ENCODE measurements around the gene AGAP1.

AGAP1 gene

DNA sequence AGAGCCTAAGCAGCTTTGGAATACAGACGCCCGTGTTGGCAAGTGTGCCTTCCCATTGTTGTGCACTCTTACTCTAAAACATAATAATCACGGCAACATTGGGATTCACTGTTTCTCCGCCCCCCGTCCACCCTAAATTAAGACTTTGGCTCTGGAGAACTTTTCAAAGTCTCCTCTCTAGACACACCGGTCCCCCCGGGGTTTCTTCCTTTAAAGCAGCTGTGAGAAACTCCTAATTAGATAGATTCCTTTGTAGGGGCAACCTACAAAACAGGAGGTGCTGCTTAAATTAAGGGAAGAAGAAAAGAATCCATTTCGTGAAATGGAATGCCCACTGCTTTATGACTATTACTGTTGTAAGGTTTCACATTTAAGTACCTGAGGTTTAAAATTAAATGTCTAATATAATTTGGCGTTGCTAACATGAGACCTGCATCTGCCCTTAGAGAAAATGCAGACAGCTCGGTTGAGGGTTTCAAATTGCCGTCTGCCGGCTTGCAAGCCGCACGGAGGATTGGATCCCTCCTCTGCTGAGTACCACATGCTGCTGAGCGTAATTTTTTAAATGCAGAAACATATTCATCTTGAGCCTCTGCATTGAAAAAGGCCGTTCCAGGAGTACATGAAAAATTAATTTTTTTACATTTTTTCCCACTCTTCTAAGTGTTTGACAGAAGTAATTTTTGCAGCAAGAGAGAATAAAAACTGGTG, 441.1 kb downstream of the AGAP1 start:
- H3K4me1 ChIP-seq: peaks cover 28% of the 10 kb centered on the region
- no peak overlapping the region for H3K27ac ChIP-seq
- TF ChIP-seq Cebpa-rat (IDR thresholded peaks at IDR 0.05): no peak
- no peak overlapping the region for H3K9ac ChIP-seq
- no peaks in the 10 kb centered on the region for H3K27me3 ChIP-seq
- no peak overlapping the region for H3K4me2 ChIP-seq
- peaks cover 89% of the 10 kb centered on the region for H3K36me3 ChIP-seq
- no peaks in the 10 kb centered on the region; the same call in 1 of the 2 replicates for H4K20me1 ChIP-seq
- no peak overlapping the region for H3K4me3 ChIP-seq
- peaks cover 16% of the 10 kb centered on the region for H3K9me3 ChIP-seq

DNA sequence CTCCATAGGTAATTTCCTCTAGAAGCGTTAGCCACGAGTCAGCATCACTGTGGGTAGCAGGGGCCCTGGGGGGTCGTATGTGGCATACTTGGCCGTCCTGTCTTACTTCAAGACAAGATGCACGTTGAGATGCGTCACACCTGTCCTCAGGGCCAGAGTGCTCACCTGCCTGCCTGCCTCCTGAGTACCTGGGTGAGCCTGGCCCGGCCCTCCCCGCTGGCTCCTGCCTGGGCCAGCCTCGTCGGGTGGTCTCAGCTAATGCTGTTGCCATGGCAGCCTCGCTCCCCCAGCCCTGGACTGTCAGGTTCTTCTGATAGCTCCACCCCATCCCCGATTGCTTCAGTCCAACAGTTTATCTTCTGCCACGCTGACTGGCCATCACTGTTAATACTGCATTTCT, 441.9 kb downstream of the AGAP1 start:
- Histone ChIP-seq H3K4me1 (peaks cover 28% of the 10 kb centered on the region), H3K4me2 (no peak overlapping the region), H3K9ac (no peak overlapping the region), H3K4me3 (no peak overlapping the region; the same call in 1 of the 2 replicates), H3K9me3 (peaks cover 16% of the 10 kb centered on the region), H3K27me3 (no peaks in the 10 kb centered on the region), H4K20me1 (no peaks in the 10 kb centered on the region; the same call in 1 of the 2 replicates), H3K36me3 (peaks cover 87% of the 10 kb centered on the region), H3K27ac (no peak overlapping the region)
- TF ChIP-seq Cebpa-rat (IDR thresholded peaks at IDR 0.05): no peak

DNA sequence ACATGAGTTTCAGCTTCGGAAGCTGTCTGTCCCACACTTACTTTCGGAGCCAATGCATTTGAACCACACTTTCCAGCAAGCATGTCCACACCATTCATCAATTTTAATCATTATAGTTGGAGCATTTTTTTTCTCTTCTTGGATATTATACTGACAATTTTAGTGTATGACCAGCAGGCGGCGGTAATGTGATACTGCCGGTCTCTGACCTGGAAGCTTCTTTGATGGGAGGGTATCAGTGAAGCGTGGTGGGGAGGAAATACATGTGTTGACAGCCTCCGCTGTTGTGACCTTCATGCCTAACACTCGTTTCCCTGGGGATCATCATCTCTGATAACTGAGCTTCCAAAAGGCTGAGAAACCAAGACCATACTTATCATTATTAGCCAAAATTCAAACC, 442.6 kb downstream of the AGAP1 start:
- Histone ChIP-seq H3K27me3 (no peaks in the 10 kb centered on the region), H4K20me1 (no peaks in the 10 kb centered on the region; the same call in 1 of the 2 replicates), H3K4me2 (peak overlapping the region; percentile 81), H3K27ac (no peak overlapping the region), H3K9ac (no peak overlapping the region), H3K36me3 (peaks cover 84% of the 10 kb centered on the region), H3K4me1 (peaks cover 28% of the 10 kb centered on the region), H3K9me3 (peaks cover 16% of the 10 kb centered on the region), H3K4me3 (no peak overlapping the region; the same call in 1 of the 2 replicates)
- TF ChIP-seq Cebpa-rat (IDR thresholded peaks at IDR 0.05): no peak

DNA sequence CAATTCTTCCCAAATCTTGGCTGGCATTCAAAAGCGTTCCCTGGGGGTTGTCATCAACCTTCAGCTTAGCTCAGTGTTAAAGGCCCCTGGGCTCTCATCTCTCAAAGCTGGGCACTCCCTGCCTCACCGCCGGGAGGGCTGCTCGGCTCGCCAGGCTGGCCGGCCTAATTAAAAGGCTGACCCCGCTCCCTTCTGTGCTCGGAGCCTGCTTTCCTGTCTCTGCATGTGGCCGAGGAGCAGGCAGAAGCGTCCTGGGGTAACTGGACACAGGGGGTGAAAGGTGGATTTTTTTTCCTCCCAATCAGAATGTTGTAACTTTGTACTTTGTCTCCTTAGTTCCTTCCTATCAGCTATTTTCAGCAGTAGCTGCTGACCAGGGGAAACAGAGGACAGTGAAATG, 443.2 kb downstream of the AGAP1 start:
- peak overlapping the region; percentile 62 for H3K9ac ChIP-seq
- peaks cover 29% of the 10 kb centered on the region for H3K4me1 ChIP-seq
- no peaks in the 10 kb centered on the region for H3K27me3 ChIP-seq
- peak overlapping the region; percentile 64 for H3K27ac ChIP-seq
- no peak overlapping the region; the same call in 1 of the 2 replicates for H3K4me3 ChIP-seq
- H3K4me2 ChIP-seq: peak overlapping the region; percentile 81
- H3K9me3 ChIP-seq: peaks cover 21% of the 10 kb centered on the region
- no peaks in the 10 kb centered on the region; the same call in 1 of the 2 replicates for H4K20me1 ChIP-seq
- peaks cover 84% of the 10 kb centered on the region for H3K36me3 ChIP-seq
- TF ChIP-seq Cebpa-rat (IDR thresholded peaks at IDR 0.05): no peak

DNA sequence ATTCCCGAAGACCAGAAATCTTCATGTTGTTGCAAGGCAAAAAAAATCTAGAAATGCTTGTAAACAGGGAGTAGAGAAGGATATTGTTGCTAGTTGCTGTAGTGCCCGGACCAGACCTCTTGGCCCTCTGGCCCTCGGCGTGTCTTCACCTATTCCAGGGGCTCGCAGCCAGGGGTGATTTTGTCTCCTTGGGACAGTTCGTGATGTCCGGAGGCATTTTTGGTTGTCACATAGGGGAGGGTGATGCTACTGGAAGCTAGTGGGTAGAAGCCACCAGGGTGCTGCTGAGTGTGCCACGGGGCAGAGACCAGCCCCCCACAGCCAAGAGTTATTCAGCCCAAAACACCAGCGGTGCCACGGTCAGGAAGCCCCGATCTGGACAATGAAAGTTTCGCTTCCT, 443.7 kb downstream of the AGAP1 start:
- Histone ChIP-seq H4K20me1 (no peaks in the 10 kb centered on the region; the same call in 1 of the 2 replicates), H3K4me1 (peaks cover 33% of the 10 kb centered on the region), H3K9me3 (peaks cover 23% of the 10 kb centered on the region), H3K9ac (peak overlapping the region; percentile 62; the same call in 1 of the 2 replicates), H3K27me3 (no peaks in the 10 kb centered on the region), H3K27ac (peak overlapping the region; percentile 64), H3K4me3 (no peak overlapping the region), H3K36me3 (peaks cover 80% of the 10 kb centered on the region), H3K4me2 (peak overlapping the region; percentile 81)
- no peak for TF ChIP-seq Cebpa-rat (IDR thresholded peaks at IDR 0.05)

DNA sequence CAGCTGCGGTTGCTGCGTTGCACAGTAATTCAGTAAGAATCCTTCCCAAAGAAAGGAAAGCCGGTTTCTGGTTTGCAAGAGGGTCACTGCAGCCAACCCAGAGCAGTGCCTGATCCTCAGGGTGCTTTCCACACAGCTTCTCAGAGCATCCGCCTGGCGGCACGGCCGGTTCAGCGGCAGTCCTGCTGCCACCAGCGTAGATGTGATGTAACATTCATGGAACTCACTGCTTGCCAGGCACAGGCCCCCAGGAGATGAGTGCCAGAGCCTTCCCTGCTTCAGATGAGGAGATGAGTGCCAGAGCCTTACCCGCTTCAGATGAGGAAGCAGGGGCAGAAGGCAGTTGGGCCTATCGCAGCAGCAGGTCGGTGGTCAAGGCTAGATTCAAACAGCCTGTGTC, 444.1 kb downstream of the AGAP1 start:
- Histone ChIP-seq H3K9ac (0 out of 2 replicates have a peak overlapping the region, but pooled peaks have one; percentile 62), H3K36me3 (peaks cover 76% of the 10 kb centered on the region), H3K4me3 (no peak overlapping the region), H3K27ac (peak overlapping the region; percentile 64; the same call in 1 of the 2 replicates), H3K9me3 (peaks cover 23% of the 10 kb centered on the region), H3K27me3 (no peaks in the 10 kb centered on the region), H3K4me1 (peaks cover 37% of the 10 kb centered on the region), H3K4me2 (peak overlapping the region; percentile 81), H4K20me1 (no peaks in the 10 kb centered on the region; the same call in 1 of the 2 replicates)
- no peak for TF ChIP-seq Cebpa-rat (IDR thresholded peaks at IDR 0.05)

DNA sequence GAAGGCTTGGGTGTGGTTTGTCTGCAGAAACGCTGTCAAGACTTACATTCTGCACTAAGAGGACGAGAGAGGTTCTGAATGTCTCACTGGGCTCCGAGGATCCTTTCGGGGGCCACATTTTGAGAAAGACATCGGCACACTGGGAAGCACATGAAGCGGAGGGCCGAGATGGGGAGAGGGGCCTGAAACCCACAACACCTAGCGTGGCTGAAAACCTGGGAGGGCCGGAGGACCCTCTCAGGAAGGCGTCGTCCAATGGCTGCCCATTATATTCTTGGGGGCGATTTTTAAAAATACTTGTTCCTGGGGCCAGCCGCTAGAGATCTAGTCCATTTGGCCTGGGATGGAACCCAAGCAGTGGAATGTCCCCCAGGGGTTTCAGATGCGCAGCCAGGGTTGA, 444.8 kb downstream of the AGAP1 start:
- Histone ChIP-seq H3K9ac (no peak overlapping the region), H4K20me1 (no peaks in the 10 kb centered on the region; the same call in 1 of the 2 replicates), H3K4me2 (no peak overlapping the region), H3K36me3 (peaks cover 69% of the 10 kb centered on the region), H3K4me3 (no peak overlapping the region), H3K27ac (no peak overlapping the region), H3K4me1 (peaks cover 44% of the 10 kb centered on the region), H3K27me3 (no peaks in the 10 kb centered on the region), H3K9me3 (peaks cover 23% of the 10 kb centered on the region)
- TF ChIP-seq Cebpa-rat (IDR thresholded peaks at IDR 0.05): no peak

DNA sequence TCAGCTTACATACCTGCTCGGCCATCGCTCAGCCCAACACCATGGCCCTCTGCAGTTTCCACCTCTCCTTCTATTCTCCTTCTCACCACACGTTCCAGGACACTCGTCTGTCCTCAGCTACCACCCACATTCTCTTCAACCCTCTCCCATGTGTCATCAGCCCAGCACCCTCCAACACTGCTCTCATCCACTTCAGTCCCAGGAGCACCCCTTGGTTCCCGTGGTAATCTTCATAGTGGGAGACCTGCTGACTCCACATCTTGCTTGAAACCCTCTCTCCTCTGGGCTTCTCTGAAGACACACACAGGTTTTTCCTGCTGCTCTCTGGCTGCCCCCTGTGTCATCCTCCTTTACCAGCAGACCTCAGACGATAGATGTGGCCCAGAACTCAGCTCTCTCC, 445.6 kb downstream of the AGAP1 start:
- Histone ChIP-seq H3K27ac (no peak overlapping the region), H3K4me2 (no peak overlapping the region), H4K20me1 (no peaks in the 10 kb centered on the region; the same call in 1 of the 2 replicates), H3K27me3 (no peaks in the 10 kb centered on the region), H3K9ac (no peak overlapping the region), H3K4me1 (peaks cover 46% of the 10 kb centered on the region), H3K36me3 (peaks cover 61% of the 10 kb centered on the region), H3K9me3 (peaks cover 23% of the 10 kb centered on the region), H3K4me3 (no peak overlapping the region)
- no peak for TF ChIP-seq Cebpa-rat (IDR thresholded peaks at IDR 0.05)

DNA sequence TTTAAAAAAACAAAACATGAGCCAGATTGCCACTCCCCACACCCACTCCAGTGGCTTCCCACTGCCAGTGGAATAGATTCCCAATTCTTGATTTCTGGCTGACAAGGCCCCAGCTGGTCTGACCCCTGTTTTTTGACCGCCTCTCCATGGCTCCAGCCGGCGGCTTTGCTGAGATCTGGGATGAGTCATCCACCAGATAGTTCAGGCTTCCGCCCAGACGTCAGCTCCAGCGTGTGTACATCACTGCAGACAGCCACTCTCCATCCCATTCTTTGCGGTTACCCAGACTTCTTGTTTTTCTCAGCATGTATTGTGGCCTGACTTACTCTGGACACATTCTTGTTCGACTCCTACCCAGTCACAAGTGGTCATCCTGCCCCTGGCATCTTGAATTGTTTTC, 446.5 kb downstream of the AGAP1 start:
- peaks cover 46% of the 10 kb centered on the region for H3K4me1 ChIP-seq
- no peak for TF ChIP-seq Cebpa-rat (IDR thresholded peaks at IDR 0.05)
- no peaks in the 10 kb centered on the region for H3K27me3 ChIP-seq
- H3K9me3 ChIP-seq: peaks cover 18% of the 10 kb centered on the region
- H3K4me2 ChIP-seq: no peak overlapping the region
- no peak overlapping the region for H3K4me3 ChIP-seq
- H3K9ac ChIP-seq: no peak overlapping the region
- H3K27ac ChIP-seq: no peak overlapping the region
- peaks cover 59% of the 10 kb centered on the region for H3K36me3 ChIP-seq
- H4K20me1 ChIP-seq: no peaks in the 10 kb centered on the region; the same call in 1 of the 2 replicates

DNA sequence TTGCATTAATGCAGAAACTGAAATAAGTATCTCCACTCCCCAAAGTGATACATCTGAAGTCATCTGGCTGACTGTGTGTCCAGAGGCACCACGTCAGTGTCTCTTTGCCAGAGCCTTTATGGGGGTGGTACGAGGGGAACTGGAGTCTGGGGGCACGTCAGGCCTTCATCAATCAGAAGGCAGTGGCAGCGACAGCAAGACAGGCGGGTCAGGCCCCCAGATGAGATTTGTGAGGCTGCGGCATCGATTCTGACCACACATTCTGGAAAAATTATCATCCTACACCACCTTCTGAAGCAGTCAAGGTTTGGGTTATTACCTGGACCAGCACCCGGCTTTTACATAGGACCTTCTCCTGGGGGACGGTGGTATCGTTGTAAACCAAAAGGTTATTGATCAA, 450.7 kb downstream of the AGAP1 start:
- TF ChIP-seq Cebpa-rat (IDR thresholded peaks at IDR 0.05): no peak
- Histone ChIP-seq H3K9ac (no peak overlapping the region), H4K20me1 (no peaks in the 10 kb centered on the region), H3K4me2 (no peak overlapping the region), H3K27me3 (no peaks in the 10 kb centered on the region), H3K9me3 (peaks cover 7% of the 10 kb centered on the region; the same call in 1 of the 2 replicates), H3K4me1 (peaks cover 33% of the 10 kb centered on the region), H3K27ac (no peak overlapping the region), H3K36me3 (peaks cover 44% of the 10 kb centered on the region), H3K4me3 (no peak overlapping the region)
